HUDEP-2 (cell line): ENCODE data around the gene ENPP5.
A peak's percentile ranks its signal among the peaks of the same experiment; 100 is the strongest.

Source experiments
- DNase-seq, 76 experiments: peaks; one replicate each; lab custom pipeline; 2025; ENCODE audit not compliant: unreplicated experiment in 76 of 76; lab: John Stamatoyannopoulos, UW

Gene ENPP5, protein sequence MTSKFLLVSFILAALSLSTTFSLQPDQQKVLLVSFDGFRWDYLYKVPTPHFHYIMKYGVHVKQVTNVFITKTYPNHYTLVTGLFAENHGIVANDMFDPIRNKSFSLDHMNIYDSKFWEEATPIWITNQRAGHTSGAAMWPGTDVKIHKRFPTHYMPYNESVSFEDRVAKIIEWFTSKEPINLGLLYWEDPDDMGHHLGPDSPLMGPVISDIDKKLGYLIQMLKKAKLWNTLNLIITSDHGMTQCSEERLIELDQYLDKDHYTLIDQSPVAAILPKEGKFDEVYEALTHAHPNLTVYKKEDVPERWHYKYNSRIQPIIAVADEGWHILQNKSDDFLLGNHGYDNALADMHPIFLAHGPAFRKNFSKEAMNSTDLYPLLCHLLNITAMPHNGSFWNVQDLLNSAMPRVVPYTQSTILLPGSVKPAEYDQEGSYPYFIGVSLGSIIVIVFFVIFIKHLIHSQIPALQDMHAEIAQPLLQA

GRCh38 chr6:46170357-46171289 is at the start of gene ENPP5:
Gene ENPP5, minus strand, starts transcription at chr6:46170980. Its CDS starts 2,718 bp downstream, at chr6:46168262.
- DNase-seq = peak in 41 of 76 experiments; percentile 6 to 80 (median 27)

GRCh38 chr6:46219661-46220060 is 48.9 kb upstream of the ENPP5 start:
- DNase-seq = no peak

- peak in 1 of 76 experiments; percentile 26 for DNase-seq
Measured at GRCh38 chr6:46218457-46218856, 47.7 kb upstream of the ENPP5 start.

DNA sequence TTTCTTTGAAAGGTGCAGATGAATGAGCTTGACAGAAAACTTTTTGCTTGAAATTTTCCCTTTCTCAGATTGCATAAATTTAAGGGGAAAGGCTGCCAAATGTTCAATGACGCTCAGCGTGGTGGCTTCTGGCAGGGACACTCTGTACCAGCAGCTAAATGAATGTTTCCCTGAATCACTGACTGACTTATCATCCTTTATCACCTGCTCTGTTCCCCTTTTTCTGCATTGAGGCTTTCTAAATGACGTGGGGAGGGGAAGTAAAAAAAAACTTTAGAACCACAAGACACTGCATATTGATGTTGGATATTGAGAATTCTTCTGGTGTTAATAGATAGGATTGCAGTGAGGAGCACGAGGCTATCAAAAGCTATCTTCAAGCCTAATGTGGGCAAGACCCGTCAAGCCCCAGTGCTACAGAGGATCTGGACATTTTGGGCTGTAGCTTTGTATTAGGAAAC is 46.9 kb upstream of the ENPP5 start:
- DNase-seq = peak in 49 of 76 experiments; percentile 2 to 88 (median 44)

DNA sequence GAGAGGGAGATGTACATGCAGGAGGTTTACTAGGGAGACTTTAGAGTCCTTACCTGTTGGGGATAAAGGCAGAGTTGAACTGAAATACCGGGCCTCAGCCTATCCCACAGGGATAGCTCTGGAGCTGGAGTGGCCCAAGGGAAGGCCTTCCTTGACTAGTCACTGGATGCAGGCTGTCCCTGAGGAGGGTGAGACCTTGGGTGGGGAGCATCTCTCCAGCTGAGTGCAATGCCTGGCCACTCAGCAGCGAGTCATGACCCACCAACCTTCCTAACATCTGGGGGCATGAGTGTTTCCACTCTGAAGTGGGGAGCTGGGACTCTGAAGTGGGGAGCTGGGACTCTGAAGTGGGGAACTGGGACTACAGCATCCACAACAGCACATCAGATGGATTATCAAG is 46.1 kb upstream of the ENPP5 start:
- no peak for DNase-seq

GRCh38 chr6:46215777-46216176 is 45.0 kb upstream of the ENPP5 start:
- DNase-seq = no peak

GRCh38 chr6:46215213-46215612 is 44.4 kb upstream of the ENPP5 start:
- no peak for DNase-seq

DNA sequence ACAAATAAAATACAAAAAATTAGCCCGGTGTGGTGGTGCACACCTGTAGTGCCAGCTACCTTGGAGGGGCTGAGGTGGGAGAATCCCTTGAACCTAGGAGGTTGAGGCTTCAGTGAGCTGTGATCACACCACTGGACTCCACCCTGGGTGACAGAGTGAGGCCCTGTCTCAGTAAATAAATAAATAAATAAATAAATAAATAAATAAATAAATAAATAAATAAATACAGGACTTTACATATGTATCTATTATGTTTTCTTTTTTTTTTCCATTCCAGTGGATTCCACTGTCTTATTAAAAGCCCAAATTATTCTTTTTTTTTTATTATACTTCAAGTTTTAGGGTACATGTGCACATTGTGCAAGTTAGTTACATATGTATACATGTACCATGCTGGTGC is 41.1 kb upstream of the ENPP5 start:
- DNase-seq = no peak

- no peak for DNase-seq
Measured at GRCh38 chr6:46210294-46210693, 39.5 kb upstream of the ENPP5 start.

- DNase-seq = no peak
Measured at GRCh38 chr6:46208303-46208702, 37.5 kb upstream of the ENPP5 start.

DNA sequence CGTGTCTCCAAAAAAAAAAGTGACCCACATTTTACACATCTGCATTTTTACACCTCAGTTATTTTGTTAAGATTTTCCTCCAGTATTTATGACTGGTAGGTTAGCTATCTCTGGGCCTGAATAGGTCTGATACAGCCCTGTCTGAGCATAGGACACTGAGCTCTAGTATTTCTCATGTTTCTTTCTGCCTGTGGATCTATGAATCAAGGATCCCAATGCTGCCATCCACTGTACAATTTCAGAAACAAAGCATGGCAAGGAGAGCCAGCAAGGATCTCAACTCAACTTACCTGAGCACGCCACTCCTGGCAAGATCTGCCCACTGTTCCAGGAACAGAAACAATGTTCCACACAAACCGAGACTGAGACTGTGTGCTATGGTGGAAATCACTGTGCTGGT is 36.4 kb upstream of the ENPP5 start:
- no peak for DNase-seq

DNA sequence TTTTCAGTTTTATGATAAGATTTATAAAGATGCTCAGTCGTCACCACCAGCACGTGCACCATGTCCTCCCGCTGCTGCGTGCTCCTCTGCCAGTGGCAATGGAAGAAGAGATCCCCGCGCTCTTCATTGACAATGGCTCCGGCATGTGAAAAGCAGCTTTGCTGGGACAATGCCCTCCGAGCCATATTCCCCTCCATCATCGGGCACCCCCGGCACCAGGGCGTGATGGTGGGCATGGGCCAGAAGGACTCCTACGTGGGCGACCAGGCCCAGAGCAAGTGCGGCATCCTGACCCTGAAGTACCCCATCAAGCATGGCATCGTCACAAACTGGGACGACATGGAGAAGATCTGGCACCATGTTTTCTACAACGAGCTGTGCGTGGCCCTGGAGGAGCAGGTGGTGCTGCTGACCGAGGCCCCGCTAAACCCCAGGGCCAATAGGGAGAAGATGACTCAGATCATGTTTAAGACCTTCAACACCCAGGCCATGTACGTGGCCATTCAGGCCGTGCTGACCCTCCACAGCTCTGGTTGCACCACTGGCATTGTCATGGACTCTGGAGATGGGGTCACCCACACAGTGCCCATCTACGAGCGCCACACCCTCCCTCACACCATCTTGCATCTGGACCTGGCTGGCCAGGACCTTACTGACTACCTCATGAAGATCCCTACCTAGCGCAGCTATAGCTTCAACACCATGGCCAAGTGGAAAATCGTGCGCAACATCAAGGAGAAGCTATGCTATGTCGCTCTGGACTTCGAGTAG is 34.3 kb upstream of the ENPP5 start:
- DNase-seq = no peak

DNA sequence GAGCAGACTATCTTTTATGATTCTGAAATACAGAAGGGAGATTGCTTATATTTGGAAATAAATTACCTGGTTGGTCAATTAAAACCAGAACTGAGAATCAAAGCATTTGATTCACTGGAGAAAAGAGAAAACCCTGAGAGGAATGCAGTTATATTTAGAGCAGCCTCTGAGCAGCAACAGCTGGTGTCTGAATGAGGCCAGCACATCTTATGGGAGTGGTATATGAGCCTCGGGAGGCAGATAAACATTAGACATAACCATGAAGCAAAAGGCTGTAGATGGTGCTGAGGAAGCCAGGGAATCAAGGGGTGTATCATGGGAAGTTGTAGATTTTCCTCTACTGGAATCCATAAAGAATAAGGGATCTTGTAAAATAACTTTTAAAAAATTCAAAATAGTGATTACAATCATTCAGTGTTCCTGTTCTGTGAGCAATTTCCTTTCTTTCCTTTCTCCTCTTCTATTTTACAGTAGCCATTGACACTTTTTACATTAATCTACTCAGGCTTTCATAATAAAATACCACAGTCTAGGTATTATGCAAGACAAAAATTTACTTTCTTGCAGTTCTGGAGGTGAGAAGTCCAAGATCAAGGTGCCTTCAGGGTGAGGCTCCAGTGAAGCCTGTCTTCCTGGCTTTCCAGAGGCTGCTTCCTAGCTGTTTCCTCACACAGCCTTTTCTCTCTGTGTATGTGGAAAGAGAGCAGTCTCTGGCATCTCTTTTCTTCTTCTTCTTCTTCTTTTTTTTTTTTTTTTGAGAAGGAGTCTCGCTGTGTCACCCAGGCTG is 32.8 kb upstream of the ENPP5 start:
- DNase-seq = no peak

- no peak for DNase-seq
Measured at GRCh38 chr6:46201702-46202101, 30.9 kb upstream of the ENPP5 start.

DNA sequence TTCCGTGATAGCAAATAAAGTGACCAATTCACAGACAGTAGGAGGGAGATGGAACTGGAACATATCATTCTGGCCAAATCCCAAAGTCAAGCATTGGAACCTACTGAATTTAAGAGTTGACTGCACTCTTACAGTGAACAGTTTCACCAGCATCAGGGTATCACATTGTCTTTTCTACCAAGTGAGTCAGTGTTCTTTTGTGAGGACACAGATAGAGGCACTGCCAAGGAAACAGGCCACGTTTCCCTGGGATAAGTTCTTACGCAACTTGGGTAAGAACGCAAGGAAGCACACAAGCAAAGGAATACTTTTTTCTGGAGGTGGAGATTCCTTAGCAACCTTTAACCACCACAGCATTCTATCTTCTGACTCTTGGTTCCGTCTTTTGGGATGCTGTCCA is 28.6 kb upstream of the ENPP5 start:
- DNase-seq = no peak

- no peak for DNase-seq
Measured at GRCh38 chr6:46191961-46192360, 21.2 kb upstream of the ENPP5 start.

- DNase-seq = no peak
Measured at GRCh38 chr6:46190889-46191288, 20.1 kb upstream of the ENPP5 start.

- DNase-seq = no peak
Measured at GRCh38 chr6:46189726-46190125, 18.9 kb upstream of the ENPP5 start.

- no peak for DNase-seq
Measured at GRCh38 chr6:46186583-46186982, 15.8 kb upstream of the ENPP5 start.

GRCh38 chr6:46184114-46184513 is 13.3 kb upstream of the ENPP5 start:
- no peak for DNase-seq
